ENCODE results near the gene MYO1G.
"Not testable (repeated sequence)": the region's sequence is repeated elsewhere in the genome, so short reads cannot be mapped to it uniquely, and the experiment has no call there.

The MYO1G gene

GRCh38 chr7:44978511-44979366 lies at the start of gene MYO1G:
Gene MYO1G (minus strand): TSS chr7:44979015. CDS start chr7:44978961, 54 bp downstream.
- DNase-seq, result peak; percentile 66

DNA sequence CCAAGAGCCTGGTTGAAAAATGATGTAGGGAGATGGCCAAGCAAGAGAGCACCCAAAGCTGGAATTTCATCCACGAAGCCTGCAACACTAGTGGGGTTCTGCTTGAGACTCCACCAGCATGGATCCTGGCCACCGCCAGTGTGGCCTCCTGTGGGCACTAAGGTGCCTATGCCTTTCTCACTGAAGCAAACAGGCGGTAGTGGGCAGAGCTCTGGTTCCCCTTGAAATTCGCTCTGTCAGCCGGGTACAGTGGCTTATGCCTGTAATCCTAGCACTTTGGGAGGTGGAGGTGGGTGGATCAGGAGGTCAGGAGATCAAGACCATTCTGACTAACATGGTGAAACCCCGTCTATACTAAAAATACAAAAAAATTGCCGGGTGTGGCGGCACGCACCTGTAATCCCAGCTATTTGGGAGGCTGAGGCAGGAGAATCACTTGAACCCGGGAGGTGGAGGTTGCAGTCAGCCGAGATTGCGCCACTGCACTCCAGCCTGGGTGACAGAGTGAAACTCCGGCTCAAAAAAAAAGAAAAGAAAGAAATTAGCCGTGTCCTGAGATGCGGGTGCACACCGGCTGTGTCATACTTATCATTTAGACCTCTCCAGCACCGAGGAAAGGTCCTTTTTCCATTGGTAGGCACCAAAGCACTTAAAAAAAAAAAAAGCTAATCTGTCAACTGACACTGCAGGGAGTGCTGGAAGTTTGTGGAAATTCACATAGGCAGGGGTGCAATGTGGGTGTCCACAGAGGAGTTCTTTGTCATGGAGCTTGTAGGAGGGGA lies 49.5 kb upstream of the MYO1G start:
- no peak for DNase-seq

DNA sequence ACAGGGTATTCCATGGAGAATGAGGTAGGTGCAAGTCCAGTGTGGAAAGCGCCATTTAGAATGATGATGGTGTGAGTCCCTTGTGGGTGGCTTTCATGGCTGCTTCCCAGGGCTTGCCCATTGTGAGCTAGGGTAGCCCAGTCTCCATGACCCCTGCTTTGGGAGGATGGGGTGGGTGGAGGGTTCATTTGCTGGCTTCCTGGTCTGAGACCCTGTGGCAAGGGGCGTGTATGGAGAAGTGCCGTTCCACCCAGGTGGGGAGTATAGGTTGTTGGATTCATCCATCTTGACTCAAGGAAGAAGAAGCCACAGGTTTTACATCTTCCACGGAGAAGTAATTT lies 48.9 kb upstream of the MYO1G start:
- no peak for DNase-seq

- peak; percentile 26 for DNase-seq
Measured at GRCh38 chr7:45026984-45027773, 48.4 kb upstream of the MYO1G start.

GRCh38 chr7:45026013-45026412 lies 47.2 kb upstream of the MYO1G start:
- no peak for DNase-seq

GRCh38 chr7:45025473-45025872 lies 46.7 kb upstream of the MYO1G start:
- DNase-seq, result not testable (repeated sequence)

DNA sequence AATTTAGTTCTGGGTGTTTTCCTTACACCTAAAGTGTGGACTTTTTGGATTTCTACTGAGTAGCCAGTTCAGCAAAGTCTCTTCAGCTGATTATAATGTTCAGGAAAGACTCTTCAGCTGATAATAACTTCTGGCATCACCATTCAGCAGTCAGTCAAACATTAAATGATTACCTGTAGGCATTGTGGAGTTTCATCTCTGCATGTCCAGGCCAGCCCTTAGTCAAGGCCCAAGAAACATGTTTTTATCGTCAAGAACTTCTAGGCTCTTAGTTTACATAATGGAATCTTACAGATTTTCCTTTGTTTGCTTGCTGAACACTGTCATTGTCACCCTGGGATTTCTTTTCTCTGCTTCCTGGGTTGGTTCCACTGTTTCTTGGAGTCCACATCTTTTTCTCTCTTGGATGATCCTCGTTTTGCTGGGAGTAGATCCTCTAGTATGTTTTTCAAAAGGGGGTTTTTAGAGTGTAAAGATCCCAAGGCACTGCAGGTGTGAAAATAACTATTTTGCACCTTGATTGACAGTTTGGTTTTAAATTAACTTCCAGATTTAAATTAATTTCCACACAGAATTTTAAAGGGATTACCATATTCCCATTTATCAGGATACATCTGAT lies 45.4 kb upstream of the MYO1G start:
- DNase-seq, result no peak

DNA sequence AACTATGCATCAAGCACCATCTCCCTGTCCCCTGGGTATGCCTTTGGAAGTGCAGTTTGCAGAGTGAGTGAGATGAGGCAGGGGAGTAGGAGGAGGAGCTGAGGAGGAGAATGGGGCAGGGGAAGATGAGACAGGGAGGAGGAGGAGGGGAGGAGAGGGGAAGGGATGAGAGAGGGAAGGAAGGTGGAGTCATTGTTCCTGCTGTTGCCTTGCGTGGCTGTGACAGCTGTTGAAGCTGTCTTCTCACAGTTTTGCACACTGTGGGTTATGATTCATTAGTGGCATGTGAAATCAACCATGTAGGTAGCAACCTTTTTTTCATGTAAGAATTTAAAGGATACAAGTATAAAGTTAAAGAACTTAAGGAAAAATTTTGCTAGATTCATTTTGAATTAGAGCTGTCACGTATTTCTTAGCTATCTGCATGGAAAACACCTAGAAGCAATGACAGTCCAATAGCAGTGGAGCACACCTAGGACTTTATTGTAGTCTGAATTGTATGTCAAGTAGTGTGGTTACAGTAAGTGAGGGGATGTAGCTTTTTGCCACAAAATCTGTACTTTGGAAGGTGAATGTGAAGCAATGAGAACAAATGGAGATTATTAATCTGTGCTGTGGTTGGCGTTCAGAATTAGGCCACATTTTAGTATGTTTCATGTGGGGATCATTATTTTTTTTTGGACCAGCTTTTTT lies 42.9 kb upstream of the MYO1G start:
- no peak for DNase-seq

DNA sequence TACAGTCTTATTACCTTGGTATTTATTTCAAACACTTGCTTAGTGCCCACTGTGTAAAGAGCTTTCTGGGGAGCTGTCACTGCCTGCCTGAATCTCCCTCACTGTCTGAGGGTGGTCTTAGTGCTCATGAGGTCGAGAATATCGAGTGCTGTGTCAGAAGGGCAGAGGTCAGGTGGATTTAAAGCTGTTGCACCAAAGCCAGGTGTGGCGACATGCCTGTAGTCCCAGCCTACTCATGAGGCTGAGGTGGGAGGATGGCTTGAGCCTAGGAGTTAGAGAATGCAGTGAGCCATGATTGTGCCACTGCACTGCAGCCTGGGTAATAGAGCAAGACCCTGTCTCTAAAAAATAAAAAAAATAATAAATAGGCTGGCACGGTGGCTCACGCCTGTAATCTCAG lies 42.1 kb upstream of the MYO1G start:
- no peak for DNase-seq

DNA sequence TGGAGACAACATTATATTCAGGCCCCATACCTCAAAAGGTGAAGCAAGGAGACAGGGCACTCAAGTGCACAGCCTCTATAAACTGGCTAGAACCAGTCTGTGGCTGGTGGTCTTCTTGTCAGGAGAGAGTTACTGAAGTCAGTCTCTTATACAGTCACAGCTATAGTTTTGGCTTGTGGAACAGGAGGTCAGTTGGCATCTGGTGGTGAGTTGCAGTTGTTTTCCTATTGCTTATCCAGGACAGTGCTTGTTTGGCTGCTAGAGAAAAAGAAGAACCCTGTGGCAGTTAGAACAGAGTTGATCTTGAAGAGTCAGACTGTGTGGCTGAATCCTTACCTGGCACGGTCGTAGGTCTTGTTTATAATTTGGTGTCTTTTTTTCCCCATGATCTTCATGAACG lies 38.4 kb upstream of the MYO1G start:
- no peak for DNase-seq

DNA sequence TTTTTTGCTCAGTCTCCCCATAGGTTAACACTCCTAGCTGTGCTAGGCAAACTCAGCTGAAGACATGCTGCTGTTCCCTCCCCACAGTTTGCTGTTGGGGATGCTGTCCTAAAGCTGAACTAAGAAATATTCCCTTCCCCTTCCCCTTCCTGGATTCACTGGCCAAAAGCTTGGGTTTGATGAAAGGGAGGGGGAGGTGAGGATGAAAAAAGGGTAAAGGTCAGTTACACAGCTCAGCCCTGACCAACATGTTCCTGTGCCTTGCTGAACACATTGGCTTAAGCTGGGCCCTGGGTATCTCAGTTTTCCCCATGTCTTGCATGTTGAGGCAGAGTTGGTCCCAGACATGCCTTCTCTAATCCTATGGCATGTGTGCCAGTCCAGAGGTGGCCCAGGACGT lies 36.5 kb upstream of the MYO1G start:
- no peak for DNase-seq

DNA sequence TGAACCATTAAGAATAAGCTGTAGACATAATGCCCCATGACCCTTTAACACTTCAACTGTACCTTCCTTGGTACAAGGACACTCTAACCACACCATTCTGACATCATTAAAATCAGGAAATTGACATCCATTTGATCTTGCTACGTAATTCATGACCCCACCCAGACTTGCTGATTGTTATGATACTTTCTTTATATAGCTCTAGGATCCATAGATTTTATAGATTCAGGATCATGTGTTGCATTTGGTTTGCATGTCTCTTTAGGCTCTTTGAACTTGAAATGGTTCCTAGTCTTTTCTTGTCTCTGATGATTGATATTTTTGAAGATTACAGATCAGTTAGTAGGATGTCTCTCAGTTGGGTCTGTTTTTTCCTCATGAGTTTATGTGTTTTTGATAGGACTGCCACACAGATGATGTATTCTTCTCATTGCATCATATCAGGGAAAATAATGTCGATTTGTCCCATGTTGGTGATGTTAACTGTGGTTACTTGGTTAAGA lies 34.7 kb upstream of the MYO1G start:
- no peak for DNase-seq

GRCh38 chr7:45007571-45008328 lies 28.9 kb upstream of the MYO1G start:
- DNase-seq, result no peak

DNA sequence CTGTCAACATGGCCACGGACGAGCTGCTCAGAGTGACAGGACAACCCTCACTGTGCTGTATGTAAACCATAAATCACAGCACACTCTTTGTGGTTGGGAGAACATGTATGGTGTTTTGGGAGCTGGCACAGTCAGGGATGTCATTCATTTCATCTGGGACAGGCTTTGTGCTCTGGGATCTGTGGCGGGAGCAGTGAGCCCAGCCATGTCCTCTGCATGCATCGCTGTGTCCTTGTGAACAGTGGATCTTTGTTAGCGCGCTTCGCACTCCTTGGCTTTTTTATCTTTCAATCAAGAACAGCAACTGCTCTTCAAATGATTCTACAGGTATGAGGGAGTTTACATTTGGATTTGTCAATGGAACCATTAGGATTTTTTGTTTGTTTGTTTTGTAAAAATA lies 28.3 kb upstream of the MYO1G start:
- DNase-seq, result no peak

GRCh38 chr7:45003789-45004188 lies 25.0 kb upstream of the MYO1G start:
- no peak for DNase-seq

- DNase-seq, result no peak
Measured at GRCh38 chr7:45001826-45002225, 23.0 kb upstream of the MYO1G start.

GRCh38 chr7:45001138-45001694 lies 22.4 kb upstream of the MYO1G start:
- peak; percentile 76 for DNase-seq

- no peak for DNase-seq
Measured at GRCh38 chr7:45000093-45001032, 21.5 kb upstream of the MYO1G start, which contains the start of gene CCM2. Gene CCM2 (plus strand): TSS chr7:45000201. CDS start chr7:45000334, 133 bp downstream.

DNA sequence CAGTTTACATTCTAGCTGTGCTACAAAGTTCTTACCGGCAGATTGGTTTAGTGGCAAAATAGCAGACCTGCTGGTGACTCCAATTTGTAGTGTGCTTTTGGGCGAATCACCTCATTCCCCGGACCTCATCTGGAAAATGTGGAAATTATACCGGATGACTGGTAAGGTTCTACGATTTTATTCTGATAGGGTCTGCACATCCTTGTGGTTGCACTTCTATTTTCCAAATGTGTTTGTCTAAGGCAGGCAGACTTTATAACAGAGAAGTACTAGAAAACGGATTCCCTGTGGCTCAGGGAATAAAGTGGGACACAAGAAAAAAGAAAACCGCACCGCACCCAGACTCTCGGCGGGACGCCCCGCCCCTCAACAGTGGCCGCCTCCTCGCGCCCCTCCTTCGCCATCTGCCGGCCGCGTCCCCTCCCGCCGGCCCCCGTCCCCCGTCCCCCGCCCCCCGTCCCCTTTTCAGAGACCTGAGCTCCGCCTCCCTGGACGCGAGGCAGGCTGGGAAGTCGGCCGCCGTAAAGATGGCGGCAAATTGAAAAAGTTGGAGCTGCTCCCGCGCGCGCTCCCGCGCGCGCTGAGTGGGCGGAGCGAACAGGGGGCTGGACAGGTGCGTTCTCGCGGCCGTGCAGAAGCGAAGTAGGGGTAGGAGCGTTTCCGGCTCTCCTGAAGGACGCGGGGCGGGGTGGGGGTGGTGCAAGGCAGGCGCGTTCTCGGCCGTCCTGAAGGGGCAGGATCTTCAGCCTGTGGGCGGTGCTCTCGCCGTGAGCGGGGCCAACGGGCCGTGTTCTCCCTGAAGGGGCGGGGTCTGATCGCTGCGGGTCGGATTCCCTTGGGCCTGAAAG lies 20.7 kb upstream of the MYO1G start:
- peak; percentile 99 for DNase-seq
